HL-60/S4 (cell line): ENCODE results near the gene TRDMT1.

Experiments used
- in situ Hi-C: fragments of 300-500 bp; cut with MboI; formaldehyde crosslinking; loops from 2 replicates; pipeline ENCODE4 v1.14.3; 2022; ENCODE audit warnings: low sequenced_read_pairs

The TRDMT1 gene

DNA sequence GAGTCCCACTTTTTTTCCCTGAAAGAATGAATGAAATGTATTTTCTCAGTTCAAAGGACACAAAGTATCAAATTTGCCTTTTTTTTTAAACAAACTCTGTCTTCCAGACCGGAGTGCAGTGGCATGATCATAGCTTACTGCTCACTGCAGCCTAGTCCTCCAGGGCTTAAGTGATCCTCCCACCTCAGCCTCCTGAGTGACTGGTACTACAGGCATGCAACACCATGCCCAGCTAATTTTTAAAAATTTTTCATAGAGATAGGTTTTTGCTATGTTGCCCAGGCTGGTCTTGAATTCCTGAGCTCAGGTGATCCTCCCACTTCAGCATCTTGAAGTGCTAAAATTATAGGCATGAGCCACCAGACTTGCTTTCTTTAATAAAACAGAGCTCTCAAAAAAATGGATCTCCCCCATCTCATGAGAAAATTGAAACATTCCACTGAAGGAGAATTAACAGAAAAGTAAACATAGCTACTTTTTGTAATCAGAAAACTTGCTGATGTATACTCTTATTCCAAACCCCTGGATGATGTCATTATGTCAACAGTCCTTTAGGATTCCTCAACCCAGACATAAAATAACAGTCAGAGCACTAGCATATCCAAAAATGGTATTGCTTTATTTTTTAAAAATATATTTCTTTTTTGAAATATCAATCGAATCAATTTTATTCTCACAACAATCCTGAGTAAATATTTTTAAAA, 12.3 kb upstream of the TRDMT1 start:
- in situ Hi-C loops, result no loop called here

DNA sequence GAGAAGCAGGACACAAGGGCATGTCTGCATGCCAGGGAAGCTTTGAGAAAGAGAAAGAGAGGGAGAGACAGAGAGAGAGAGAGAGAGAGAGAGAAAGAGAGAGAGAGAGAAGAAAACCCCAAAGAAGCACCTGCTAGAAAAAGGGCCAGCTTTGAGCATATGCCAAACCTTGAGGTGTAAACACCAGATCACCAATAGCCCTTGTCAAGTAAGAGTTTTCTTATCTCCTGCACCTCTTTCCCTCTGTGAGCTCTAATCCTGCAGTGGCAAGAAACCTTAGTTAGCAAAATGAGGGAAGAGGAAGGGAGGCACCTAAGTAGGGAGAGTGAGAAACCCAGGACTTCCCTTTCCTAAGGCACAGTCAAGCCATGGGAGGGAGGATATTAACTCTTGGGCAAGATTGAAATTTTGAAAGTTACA, 11.3 kb upstream of the TRDMT1 start:
- in situ Hi-C loops, result no loop called here

GRCh38 chr10:17210361-17210760, 8.9 kb upstream of the TRDMT1 start:
- in situ Hi-C loops, result no loop called here

DNA sequence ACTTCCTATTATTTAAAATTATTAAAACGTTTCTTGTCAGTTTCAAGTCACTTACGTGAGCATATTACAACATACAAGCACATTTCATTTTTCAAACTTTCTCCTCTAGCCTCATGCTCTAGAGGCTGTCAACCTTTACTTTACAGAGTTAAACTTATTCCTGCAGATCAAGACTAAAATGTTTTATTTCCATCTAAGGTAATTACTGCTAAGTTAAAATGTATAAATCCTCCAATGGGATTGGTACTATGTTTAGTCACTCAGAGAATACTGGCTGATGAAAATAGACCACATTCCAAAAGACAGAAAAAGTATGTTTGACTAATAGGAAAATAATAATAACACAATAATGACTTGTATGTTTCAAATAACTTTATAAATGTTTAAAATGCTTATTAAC, 8.4 kb upstream of the TRDMT1 start:
- in situ Hi-C loops, result no loop called here

- in situ Hi-C loops, result no loop called here
Observed at GRCh38 chr10:17209302-17209701, 7.8 kb upstream of the TRDMT1 start.

DNA sequence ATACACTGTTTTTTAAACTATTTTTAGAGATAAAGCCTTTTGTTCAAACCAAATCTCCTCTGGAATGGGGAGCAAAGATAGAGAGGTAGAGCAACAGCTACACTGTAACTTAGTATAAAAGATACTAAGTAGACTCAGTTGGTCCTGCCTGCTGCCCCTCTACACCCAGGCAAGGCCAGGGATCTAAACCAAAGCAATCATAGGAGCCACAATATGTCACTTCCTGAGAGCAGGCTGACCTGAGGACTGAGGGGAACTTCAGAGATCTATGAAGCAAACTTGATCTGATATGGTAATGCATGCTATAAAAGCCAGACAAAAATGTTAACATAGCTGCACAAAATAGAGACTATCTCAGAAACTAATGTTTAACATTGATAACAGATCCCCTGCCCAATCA, 7.0 kb upstream of the TRDMT1 start:
- in situ Hi-C loops, result no loop called here

DNA sequence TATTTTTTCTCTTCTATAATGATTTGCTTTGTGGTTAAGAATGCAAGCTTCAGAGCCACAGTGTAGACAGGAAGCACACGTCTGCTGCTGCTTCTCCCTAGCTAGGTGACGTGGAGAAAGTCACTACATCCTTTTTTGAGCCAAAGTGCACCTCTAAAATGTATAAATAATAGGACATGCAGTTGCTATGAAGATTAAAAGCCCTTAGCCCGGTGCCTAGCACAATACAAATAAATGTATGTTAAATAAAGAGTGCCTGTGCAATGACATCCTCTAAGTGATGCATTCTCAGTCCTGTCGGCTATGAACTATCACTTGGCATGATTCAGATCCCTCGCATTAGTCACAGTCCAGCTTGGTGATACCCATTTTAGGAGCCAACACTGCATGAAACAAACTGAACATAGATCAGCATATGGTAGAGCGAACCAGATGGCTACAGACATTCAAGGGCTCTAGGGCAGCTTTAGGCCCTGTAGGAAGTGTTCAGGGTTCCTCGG, 4.8 kb upstream of the TRDMT1 start:
- in situ Hi-C loops, result no loop called here

- in situ Hi-C loops, result no loop called here
Observed at GRCh38 chr10:17203416-17203815, 1.9 kb upstream of the TRDMT1 start.

- in situ Hi-C loops, result no loop called here
Observed at GRCh38 chr10:17202999-17203398, 1.5 kb upstream of the TRDMT1 start.

GRCh38 chr10:17202506-17202905, 1.0 kb upstream of the TRDMT1 start:
- in situ Hi-C loops, result no loop called here

GRCh38 chr10:17201794-17202116, 283 bp upstream of the TRDMT1 start:
- in situ Hi-C loops, result no loop called here

DNA sequence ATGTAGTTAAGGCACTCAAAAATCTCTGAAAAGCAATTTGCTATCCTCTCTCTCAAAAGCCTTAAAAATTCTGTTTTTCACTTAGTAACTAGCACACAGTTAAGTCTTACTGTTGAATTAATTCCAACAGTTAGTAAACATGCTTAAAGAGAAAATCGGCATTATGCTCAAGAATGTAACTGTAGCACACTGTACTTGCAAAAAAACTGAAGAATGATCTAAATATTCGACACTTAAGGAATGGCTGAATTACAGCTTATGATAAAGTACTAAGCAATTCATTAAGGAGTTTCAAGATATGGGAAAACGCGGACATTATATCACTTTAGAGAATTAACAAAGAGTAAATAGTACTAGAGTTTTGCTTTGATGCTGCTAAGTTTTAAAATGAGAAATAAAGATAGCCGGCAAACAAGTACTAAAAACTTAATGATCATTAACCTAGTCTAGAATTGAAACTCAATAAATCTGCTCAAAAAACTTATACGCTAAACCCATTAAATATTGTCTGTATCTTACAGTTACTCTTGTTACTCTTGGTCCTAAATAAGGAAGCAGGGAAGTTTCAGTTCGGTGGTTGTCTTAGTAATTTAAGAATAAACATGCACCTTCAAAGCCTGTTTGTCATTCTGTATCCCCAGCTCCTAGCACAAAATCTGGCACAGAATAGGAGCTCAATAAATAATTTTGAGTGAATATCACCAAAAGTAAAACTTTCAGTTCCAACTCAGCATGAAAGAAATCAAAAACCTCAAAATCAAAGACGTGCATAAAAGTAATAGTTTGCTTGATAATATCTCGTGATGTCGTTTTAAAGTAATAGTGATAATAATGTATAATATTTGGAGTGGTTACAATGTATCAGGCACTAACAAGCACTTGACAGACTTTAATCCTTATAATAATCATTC, 1.2 kb downstream of the TRDMT1 start:
- in situ Hi-C loops, result no loop called here

DNA sequence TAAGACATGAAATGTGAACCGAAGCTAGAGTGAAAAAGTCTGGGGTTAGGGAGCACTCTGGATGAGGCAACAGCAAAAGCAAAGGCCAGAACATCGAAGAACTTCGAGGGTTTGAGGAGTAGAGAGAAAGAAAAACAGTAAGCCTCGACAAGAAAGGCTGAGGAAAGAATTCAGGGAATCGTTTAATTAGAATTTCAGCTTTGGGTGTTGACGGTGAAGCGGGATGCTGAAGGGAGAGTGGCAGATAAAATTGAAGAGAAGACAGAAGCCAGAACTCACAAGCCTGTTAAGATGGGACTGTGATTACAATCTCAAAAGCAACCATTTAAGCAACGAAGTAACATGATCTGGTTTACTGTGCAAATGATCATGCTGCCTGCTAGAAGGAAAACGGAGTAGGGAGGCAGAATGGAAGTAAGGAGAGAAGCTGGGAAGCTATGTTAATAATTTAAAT, 2.1 kb downstream of the TRDMT1 start:
- in situ Hi-C loops, result no loop called here

DNA sequence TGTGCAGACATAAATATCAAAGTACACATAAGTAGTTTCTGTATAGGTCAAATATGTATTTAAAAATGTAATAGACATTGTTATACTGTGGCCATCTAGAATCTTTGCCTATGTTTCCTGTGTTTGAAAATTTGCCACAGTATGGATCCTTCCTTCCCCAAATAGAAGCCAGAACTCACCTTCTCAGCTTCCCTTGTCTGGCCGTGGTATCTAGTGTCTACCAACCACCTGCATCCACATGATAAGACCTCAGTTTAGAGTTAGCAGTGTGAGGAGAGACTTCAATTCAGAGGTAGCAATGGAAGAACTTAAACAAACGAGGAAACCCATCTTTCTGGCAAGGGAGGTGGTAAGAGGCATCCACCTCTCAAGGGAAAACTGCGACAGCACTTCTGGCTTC, 4.9 kb downstream of the TRDMT1 start:
- in situ Hi-C loops, result no loop called here

GRCh38 chr10:17196045-17196444, 5.4 kb downstream of the TRDMT1 start:
- in situ Hi-C loops, result no loop called here

DNA sequence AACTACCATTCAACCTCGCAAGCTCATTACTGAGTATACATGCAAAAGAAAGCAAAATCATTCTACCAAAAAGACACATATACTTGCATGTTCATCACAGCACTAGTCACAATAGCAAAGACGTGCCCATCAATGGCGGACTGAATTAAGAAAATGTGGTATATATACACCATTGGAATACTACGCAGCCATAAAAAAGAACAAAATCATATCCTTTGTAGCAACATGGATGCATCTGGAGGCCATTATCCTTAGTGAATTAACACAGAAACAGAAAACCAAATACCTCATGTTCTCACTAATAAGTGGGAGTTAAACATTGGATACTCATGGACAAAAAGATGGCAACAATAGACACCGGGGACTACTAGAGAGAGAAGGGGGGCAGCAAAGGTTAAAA, 6.4 kb downstream of the TRDMT1 start:
- in situ Hi-C loops, result no loop called here

- in situ Hi-C loops, result no loop called here
Observed at GRCh38 chr10:17190602-17191001, 10.9 kb downstream of the TRDMT1 start.

- in situ Hi-C loops, result no loop called here
Observed at GRCh38 chr10:17188644-17189172, 12.8 kb downstream of the TRDMT1 start.

- in situ Hi-C loops, result no loop called here
Observed at GRCh38 chr10:17185873-17186272, 15.6 kb downstream of the TRDMT1 start.

DNA sequence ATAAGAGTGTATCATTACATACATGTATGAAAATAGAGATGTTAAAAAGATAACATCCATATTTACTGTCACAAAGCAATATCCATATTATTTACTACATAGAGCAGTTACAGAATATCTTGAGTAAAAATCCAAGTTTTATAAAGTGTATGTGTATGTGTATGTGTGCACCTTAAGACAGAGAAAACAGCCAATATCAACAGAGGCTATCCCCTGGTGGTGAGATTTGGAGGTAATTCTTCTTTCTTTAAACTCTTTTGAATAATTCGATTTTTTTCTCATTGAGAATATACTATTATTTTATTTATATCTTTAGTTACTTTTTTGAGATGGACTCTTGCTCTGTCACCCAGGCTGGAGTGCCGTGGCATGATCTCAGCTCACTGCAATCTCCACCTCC, 18.4 kb downstream of the TRDMT1 start:
- in situ Hi-C loops, result no loop called here

GRCh38 chr10:17181751-17182150, 19.7 kb downstream of the TRDMT1 start:
- in situ Hi-C loops, result no loop called here

DNA sequence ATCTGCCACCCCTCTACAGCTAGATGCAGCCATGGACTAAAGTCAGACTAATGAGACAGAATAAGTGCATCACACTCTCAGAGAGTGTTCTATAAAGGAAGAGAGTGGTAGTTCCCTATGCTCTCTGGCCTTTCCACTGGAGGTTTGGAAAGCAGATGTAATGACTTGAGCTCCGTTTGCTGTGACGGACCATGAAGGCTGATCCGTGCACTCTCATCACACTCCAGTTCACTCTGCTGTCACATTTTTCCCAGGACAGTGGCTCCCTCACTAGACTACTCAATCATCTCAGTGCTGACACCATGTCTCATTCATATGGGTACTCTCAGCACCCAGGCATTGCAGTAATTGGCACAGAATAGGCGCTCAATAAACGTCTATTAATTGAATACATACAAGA, 20.4 kb downstream of the TRDMT1 start:
- in situ Hi-C loops, result no loop called here
